Neutrophil (primary cell): ENCODE data around the gene FAM117B.
"Not testable (repeated sequence)": the region's sequence is repeated elsewhere in the genome, so short reads cannot be mapped to it uniquely, and the experiment has no call there.

ENCODE experiments used
- H3K27ac ChIP-seq: fragments of 200-600 bp; sonication (generic); 2 replicates; pipeline ENCODE4 v1.5.1; 2016; ENCODE audit warnings: mild to moderate bottlenecking, moderate library complexity
- H3K27me3 ChIP-seq: fragments of 200-600 bp; sonication (generic); 2 replicates; pipeline ENCODE4 v1.6.0; 2016; ENCODE audit warnings: mild to moderate bottlenecking
- H3K36me3 ChIP-seq: fragments of 200-600 bp; sonication (generic); 2 replicates; pipeline ENCODE4 v1.5.1; 2017
- H3K4me1 ChIP-seq, 2 experiments: fragments of 200-600 bp in 1 of 2; sonication (generic) in 1 of 2; 1 replicate in 1 of 2; 2 replicates in 1 of 2; pipeline versions ENCODE4 v1.5.1 to v1.6.1; 2013 to 2016; ENCODE audit warnings: low read depth in 1 of 2, low read length in 1 of 2, mild to moderate bottlenecking in 1 of 2, moderate library complexity in 1 of 2; ENCODE audit not compliant: control insufficient read depth in 1 of 2, insufficient read depth in 1 of 2
- H3K4me3 ChIP-seq, 2 experiments: fragments of 200-600 bp in 1 of 2; sonication (generic) in 1 of 2; 1 replicate in 1 of 2; 2 replicates in 1 of 2; pipeline ENCODE4 v1.5.1; 2013 to 2016; ENCODE audit warnings: low read depth in 1 of 2, low read length in 1 of 2, mild to moderate bottlenecking in 1 of 2, moderate library complexity in 1 of 2
- H3K9me3 ChIP-seq: fragments of 200-600 bp; sonication (generic); 2 replicates; pipeline ENCODE4 v1.5.1; 2016
- CTCF ChIP-seq: fragments of 200-600 bp; sonication (generic); IDR thresholded peaks from 2 replicates; pipeline ENCODE4 v1.5.1; 2016; ENCODE audit warnings: antibody characterized with exemption

The FAM117B gene

GRCh38 chr2:202703091-202703490 is 68.3 kb downstream of the FAM117B start:
- TF ChIP-seq CTCF: no peak
- Histone ChIP-seq H3K27ac (no peak overlapping the region), H3K27me3 (no peaks in the 10 kb centered on the region), H3K4me3 (no peak overlapping the region), H3K4me1 (no peaks in the 10 kb centered on the region), H3K36me3 (no peaks in the 10 kb centered on the region), H3K9me3 (no peaks in the 10 kb centered on the region)

- H3K9me3 ChIP-seq: no peaks in the 10 kb centered on the region
- H3K4me3 ChIP-seq: no peak overlapping the region
- TF ChIP-seq CTCF: no peak
- H3K27me3 ChIP-seq: no peaks in the 10 kb centered on the region
- no peaks in the 10 kb centered on the region for H3K4me1 ChIP-seq
- no peak overlapping the region for H3K27ac ChIP-seq
- H3K36me3 ChIP-seq: no peaks in the 10 kb centered on the region
Measured at GRCh38 chr2:202704248-202704647, 69.5 kb downstream of the FAM117B start.

- H3K27ac ChIP-seq: no peak overlapping the region
- no peak overlapping the region for H3K4me3 ChIP-seq
- no peaks in the 10 kb centered on the region for H3K36me3 ChIP-seq
- no peaks in the 10 kb centered on the region for H3K4me1 ChIP-seq
- no peaks in the 10 kb centered on the region for H3K9me3 ChIP-seq
- no peak for TF ChIP-seq CTCF
- H3K27me3 ChIP-seq: no peaks in the 10 kb centered on the region
Measured at GRCh38 chr2:202705446-202706020, 70.8 kb downstream of the FAM117B start.

GRCh38 chr2:202714971-202715935 is 80.5 kb downstream of the FAM117B start:
- H3K27me3 ChIP-seq, H3K36me3 ChIP-seq, H3K4me1 ChIP-seq, H3K9me3 ChIP-seq, H3K27ac ChIP-seq, H3K4me3 ChIP-seq: not testable (repeated sequence)

- no peaks in the 10 kb centered on the region for H3K9me3 ChIP-seq
- no peaks in the 10 kb centered on the region for H3K4me1 ChIP-seq
- no peaks in the 10 kb centered on the region for H3K36me3 ChIP-seq
- no peak for TF ChIP-seq CTCF
- no peak overlapping the region for H3K27ac ChIP-seq
- H3K4me3 ChIP-seq: no peak overlapping the region
- H3K27me3 ChIP-seq: no peaks in the 10 kb centered on the region
Measured at GRCh38 chr2:202716114-202716718, 81.4 kb downstream of the FAM117B start.
